ENCODE measurements around the gene DENND1A.

DNA sequence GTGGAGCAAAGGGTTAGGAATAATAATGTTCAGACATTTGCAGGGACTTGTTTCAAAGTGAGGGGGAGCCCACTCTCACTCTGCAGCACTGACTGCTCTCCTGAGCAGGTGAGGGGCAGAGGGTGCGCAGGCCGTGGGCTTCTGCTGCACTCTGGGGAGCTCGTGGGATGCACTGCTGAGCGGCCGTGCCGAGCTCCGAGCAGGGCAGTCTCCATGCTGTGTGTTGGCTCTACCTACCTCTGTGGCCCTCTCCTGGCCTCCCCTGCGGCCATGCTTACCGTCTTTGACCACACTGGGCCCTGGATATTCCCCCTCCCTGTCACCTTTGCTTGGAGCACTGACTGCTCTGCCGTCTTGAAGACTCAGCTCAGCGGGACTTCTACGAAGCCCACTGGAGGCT, 540.2 kb downstream of the DENND1A start:
- TF ChIP-seq, protein P1, sequence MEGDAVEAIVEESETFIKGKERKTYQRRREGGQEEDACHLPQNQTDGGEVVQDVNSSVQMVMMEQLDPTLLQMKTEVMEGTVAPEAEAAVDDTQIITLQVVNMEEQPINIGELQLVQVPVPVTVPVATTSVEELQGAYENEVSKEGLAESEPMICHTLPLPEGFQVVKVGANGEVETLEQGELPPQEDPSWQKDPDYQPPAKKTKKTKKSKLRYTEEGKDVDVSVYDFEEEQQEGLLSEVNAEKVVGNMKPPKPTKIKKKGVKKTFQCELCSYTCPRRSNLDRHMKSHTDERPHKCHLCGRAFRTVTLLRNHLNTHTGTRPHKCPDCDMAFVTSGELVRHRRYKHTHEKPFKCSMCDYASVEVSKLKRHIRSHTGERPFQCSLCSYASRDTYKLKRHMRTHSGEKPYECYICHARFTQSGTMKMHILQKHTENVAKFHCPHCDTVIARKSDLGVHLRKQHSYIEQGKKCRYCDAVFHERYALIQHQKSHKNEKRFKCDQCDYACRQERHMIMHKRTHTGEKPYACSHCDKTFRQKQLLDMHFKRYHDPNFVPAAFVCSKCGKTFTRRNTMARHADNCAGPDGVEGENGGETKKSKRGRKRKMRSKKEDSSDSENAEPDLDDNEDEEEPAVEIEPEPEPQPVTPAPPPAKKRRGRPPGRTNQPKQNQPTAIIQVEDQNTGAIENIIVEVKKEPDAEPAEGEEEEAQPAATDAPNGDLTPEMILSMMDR (IDR thresholded peaks at IDR 0.05) = no peak
- TF ChIP-seq POLR2A (IDR thresholded peaks at IDR 0.05) = no peak
